NCI-H345 treated with DMSO at 0.1 percent for 48 hours (cell line): ENCODE measurements around the gene MIER3.

Experiments
- DNase-seq: peaks from one replicate; lab custom pipeline; 2025; ENCODE audit not compliant: unreplicated experiment; lab: John Stamatoyannopoulos, UW

The MIER3 gene

GRCh38 chr5:56900395-56900794 is 51.5 kb downstream of the MIER3 start:
- DNase-seq = no peak

GRCh38 chr5:56898213-56898612 is 53.7 kb downstream of the MIER3 start:
- no peak for DNase-seq

GRCh38 chr5:56896763-56897162 is 55.2 kb downstream of the MIER3 start:
- no peak for DNase-seq

- DNase-seq = no peak
Measured at GRCh38 chr5:56893251-56893951, 58.5 kb downstream of the MIER3 start.

- no peak for DNase-seq
Measured at GRCh38 chr5:56881571-56881970, 70.4 kb downstream of the MIER3 start.

GRCh38 chr5:56876327-56876726 is 75.6 kb downstream of the MIER3 start:
- no peak for DNase-seq

GRCh38 chr5:56873056-56873455 is 78.9 kb downstream of the MIER3 start:
- no peak for DNase-seq

GRCh38 chr5:56871777-56872176 is 80.1 kb downstream of the MIER3 start:
- no peak for DNase-seq
